ENCODE measurements around the gene C6orf52.

GRCh38 chr6:10733863-10734262 lies 39.4 kb upstream of the C6orf52 start:
- TF ChIP-seq POLR2A (conservative IDR thresholded peaks at IDR 0.05): no peak
- TF ChIP-seq MAFK (IDR thresholded peaks at IDR 0.05; ENCODE audit: low read length): no peak
- TF ChIP-seq PHF8 (IDR thresholded peaks at IDR 0.05; ENCODE audit: borderline replicate concordance, low read length): no peak
- no peak for TF ChIP-seq GATAD2B (IDR thresholded peaks at IDR 0.05; ENCODE audit: borderline replicate concordance)
- no peak for TF ChIP-seq HDAC6 (IDR thresholded peaks at IDR 0.05; ENCODE audit: low read depth, low read length)
- TF ChIP-seq, protein P1, sequence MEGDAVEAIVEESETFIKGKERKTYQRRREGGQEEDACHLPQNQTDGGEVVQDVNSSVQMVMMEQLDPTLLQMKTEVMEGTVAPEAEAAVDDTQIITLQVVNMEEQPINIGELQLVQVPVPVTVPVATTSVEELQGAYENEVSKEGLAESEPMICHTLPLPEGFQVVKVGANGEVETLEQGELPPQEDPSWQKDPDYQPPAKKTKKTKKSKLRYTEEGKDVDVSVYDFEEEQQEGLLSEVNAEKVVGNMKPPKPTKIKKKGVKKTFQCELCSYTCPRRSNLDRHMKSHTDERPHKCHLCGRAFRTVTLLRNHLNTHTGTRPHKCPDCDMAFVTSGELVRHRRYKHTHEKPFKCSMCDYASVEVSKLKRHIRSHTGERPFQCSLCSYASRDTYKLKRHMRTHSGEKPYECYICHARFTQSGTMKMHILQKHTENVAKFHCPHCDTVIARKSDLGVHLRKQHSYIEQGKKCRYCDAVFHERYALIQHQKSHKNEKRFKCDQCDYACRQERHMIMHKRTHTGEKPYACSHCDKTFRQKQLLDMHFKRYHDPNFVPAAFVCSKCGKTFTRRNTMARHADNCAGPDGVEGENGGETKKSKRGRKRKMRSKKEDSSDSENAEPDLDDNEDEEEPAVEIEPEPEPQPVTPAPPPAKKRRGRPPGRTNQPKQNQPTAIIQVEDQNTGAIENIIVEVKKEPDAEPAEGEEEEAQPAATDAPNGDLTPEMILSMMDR (IDR thresholded peaks at IDR 0.05 in 2 of 3, conservative IDR thresholded peaks at IDR 0.05 in 1 of 3; ENCODE audit: insufficient read depth in 2 of 3, low read depth in 1 of 3, low read length in 3 of 3): no peak
- no peak for TF ChIP-seq TRIM25 (IDR thresholded peaks at IDR 0.05; ENCODE audit: borderline replicate concordance)
- no peak for TF ChIP-seq HMGXB4 (CRISPR knock-in tag; IDR thresholded peaks at IDR 0.05)
- no peak for TF ChIP-seq FOSL1 (tag; conservative IDR thresholded peaks at IDR 0.05)
- TF ChIP-seq ARID3B (CRISPR knock-in tag; IDR thresholded peaks at IDR 0.05; ENCODE audit: borderline replicate concordance): no peak
- no peak for TF ChIP-seq ZFX (CRISPR knock-in tag; IDR thresholded peaks at IDR 0.05)
- no peak for TF ChIP-seq TCF7 (IDR thresholded peaks at IDR 0.05; ENCODE audit: borderline replicate concordance)
- no peak for TF ChIP-seq ZBTB33 (CRISPR knock-in tag; IDR thresholded peaks at IDR 0.05)
- no peak for TF ChIP-seq KDM1A (IDR thresholded peaks at IDR 0.05)
